Naive thymus-derived CD8-positive, alpha-beta T cell (primary cell): Measurements from ENCODE around the gene MFAP5. TPM values are rescaled to one million over a fixed set of nuclear protein-coding genes. Genes with fewer than 3 reads are reported as not detected.
A peak's percentile ranks its signal among the peaks of the same experiment; 100 is the strongest.

Experiments used
- ATAC-seq, 2 donors: fragments of 150-1000 bp; cut with Tn5 transposase in 1 of 2; sonication (Bioruptor Pico), chemical (Tn5 transposase) in 1 of 2; 1 replicate in 1 of 2; 2 replicates in 1 of 2; pipeline ENCODE4 v1.10.0; 2021; ENCODE audit warnings: mild to moderate bottlenecking in 2 of 2, moderate library complexity in 2 of 2
- POLR2A ChIA-PET: fragments of 350-600 bp; sonication (Branson Sonifier 250); formaldehyde crosslinking; loops from one replicate; lab custom pipeline; 2021; ENCODE audit warnings: antibody characterized with exemption; lab: Charles Lee
- DNase-seq, 10 donors: peaks; one replicate each; pipeline versions ENCODE4 v3.0.0 to v3.0.0-alpha.2; 2020 to 2022
- H3K27ac Mint-ChIP-seq, 10 donors: one replicate each; pipeline ENCODE4 v1.8.0; 2020 to 2022; ENCODE audit warnings: mild to moderate bottlenecking in 10 of 10, mixed read lengths in 10 of 10, moderate library complexity in 4 of 10, inconsistent platforms in 1 of 10
- H3K27me3 Mint-ChIP-seq, 5 donors: one replicate each; pipeline ENCODE4 v1.8.0; 2021 to 2022; ENCODE audit warnings: mixed read lengths in 5 of 5
- H3K36me3 Mint-ChIP-seq, 3 donors: one replicate each; pipeline ENCODE4 v1.8.0; 2020 to 2022; ENCODE audit warnings: mixed read lengths in 3 of 3, mild to moderate bottlenecking in 2 of 3, inconsistent platforms in 1 of 3
- H3K4me1 Mint-ChIP-seq, 4 donors: one replicate each; pipeline ENCODE4 v1.8.0; 2021 to 2022; ENCODE audit warnings: mixed read lengths in 4 of 4
- H3K4me3 Mint-ChIP-seq, 10 donors: one replicate each; pipeline ENCODE4 v1.8.0; 2020 to 2022; ENCODE audit warnings: mild to moderate bottlenecking in 10 of 10, mixed read lengths in 10 of 10, moderate library complexity in 6 of 10, inconsistent platforms in 1 of 10
- H3K9me3 Mint-ChIP-seq, 9 donors: one replicate each; pipeline ENCODE4 v1.8.0; 2020 to 2022; ENCODE audit warnings: mixed read lengths in 9 of 9, mild to moderate bottlenecking in 3 of 9, inconsistent platforms in 1 of 9, moderate library complexity in 1 of 9
- polyA plus RNA-seq, 3 donors: library from polyadenylated mRNA; unstranded; fragments of 300-500 nt; fragmentation: Illumina TruSeq; gene quantifications; one replicate each; pipeline ENCODE4 v1.2.3, GENCODE V29; 2021
- total RNA-seq, 8 experiments: library from RNA in 2 of 8; stranded (reverse) in 2 of 8; gene quantifications; one replicate each; pipeline ENCODE4 v1.2.3 and lab custom pipeline; 2021 to 2026

The MFAP5 gene
- total and polyA plus RNA-seq, 5 experiments from 2014 or later, result not detected

DNA sequence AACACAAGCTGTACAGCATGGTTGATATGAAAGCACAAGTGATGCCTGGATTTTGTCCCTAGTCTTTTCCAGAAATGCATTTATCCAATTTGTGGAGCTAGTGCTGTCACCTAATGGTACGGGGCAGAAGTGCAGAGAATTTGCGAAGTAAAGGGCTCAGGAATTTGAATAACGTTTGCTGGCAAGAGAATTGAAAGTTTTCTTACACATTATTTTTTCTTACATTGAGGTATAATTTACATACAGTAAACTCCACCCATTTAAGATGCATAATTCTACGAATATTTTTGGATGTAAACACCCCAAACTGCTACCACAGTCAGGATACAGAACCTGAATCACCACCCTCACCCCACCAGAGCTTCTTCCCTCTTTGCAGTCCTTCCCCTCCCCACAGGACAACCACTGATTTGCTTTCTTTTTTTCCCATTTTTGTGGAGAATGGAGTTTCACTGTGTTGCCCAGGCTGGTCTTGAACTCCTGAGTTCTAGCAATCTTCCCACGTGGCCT is 53.5 kb downstream of the MFAP5 start:
- Mint-ChIP-seq H3K9me3 (no peaks in the 10 kb centered on the region), H3K4me1 (peaks cover 8 to 12% (median 11%) of the 10 kb centered on the region in 4 donors), H3K27ac (peak overlapping the region in 2 of 10 donors; percentile 29 to 37), H3K27me3 (peaks cover 3 to 9% (median 5%) of the 10 kb centered on the region in 5 donors), H3K4me3 (peak overlapping the region; percentile 60 to 77 (median 69)), H3K36me3 (no peaks in the 10 kb centered on the region)
- ATAC-seq, result no peak
- POLR2A ChIA-PET, result interaction anchor here (0.6 kb wide), 1 partner anchor 15 kb away, joined by 4 read pairs; no protein-coding TSS in a partner anchor
- DNase-seq, result peak in 2 of 10 donors; percentile 5

DNA sequence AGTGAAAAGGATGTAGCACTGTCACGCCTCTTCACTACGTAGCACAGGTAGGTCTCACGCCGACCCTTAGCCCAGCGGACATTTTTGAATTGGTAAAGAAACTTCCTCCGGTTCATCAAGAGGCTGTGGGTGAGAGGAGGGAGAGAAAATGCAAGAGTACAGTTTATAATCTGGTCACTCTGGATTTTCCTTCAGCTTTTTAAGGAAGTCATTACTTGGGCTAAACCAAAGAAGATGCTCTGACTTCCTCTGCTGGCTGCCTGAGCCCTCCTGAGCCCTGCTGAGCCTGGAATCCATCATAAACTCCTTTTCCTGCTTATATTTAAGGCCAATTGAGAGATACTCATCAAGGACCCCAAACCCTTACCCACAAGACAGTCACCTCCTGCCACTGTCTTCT is 55.7 kb downstream of the MFAP5 start:
- H3K4me1 Mint-ChIP-seq, result peaks cover 8 to 12% (median 11%) of the 10 kb centered on the region in 4 donors
- POLR2A ChIA-PET, result no interaction called here
- DNase-seq (no peak), ATAC-seq (no peak)
- H3K4me3 Mint-ChIP-seq, result no peak overlapping the region
- peaks cover 3 to 18% (median 12%) of the 10 kb centered on the region in 5 donors for H3K27me3 Mint-ChIP-seq
- no peaks in the 10 kb centered on the region for H3K9me3 Mint-ChIP-seq
- H3K27ac Mint-ChIP-seq, result no peak overlapping the region
- no peaks in the 10 kb centered on the region for H3K36me3 Mint-ChIP-seq

DNA sequence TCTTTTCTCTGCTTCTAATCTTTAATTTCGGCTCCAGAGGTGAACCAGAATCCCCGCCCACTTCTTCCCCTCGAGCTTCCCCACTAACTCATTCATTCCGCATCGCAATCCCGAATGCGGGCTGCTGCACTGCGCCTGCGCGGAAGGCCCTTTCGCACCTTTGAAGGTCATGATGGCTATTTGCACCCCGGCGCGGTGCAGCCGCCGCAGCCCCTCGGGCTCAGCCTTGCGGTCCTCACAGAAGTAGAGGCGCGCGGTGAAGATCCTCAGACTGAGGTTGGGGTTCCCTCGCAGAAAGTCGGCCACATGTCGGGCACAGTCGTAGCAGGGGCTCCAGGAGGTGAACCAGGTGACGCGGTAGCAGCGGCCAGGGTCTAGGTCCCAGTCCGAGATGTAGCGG is 57.6 kb downstream of the MFAP5 start:
- no peak for ATAC-seq
- Mint-ChIP-seq H3K9me3 (no peaks in the 10 kb centered on the region), H3K4me3 (no peak overlapping the region), H3K27me3 (peaks cover 3 to 18% (median 12%) of the 10 kb centered on the region in 5 donors), H3K36me3 (no peaks in the 10 kb centered on the region), H3K27ac (no peak overlapping the region), H3K4me1 (peaks cover 8 to 12% (median 11%) of the 10 kb centered on the region in 4 donors)
- DNase-seq, result no peak
- POLR2A ChIA-PET, result no interaction called here

DNA sequence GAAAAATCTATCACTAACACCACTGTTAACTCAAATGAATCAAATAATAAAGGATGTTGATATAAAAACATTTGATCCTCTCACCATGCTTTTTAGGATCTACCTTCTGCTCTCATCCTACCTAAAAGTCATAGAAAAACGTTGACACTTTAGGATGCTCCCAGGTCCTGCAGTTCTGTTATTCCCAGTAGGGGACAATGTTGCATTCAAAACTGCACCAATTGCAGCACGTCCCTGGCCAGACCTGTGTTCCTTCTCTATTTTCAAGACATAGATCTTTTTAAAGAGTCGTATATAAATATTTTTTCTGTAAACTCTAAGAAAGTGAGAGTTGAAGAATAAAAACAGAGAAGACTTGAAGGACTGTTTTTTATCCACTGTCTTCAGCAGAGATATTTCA is 58.8 kb downstream of the MFAP5 start:
- Mint-ChIP-seq H3K4me3 (no peak overlapping the region), H3K4me1 (peaks cover 2 to 3% (median 2%) of the 10 kb centered on the region in 4 donors), H3K27me3 (peaks cover 3 to 18% (median 12%) of the 10 kb centered on the region in 5 donors), H3K9me3 (no peaks in the 10 kb centered on the region), H3K36me3 (no peaks in the 10 kb centered on the region), H3K27ac (no peak overlapping the region)
- POLR2A ChIA-PET, result no interaction called here
- no peak for DNase-seq
- no peak for ATAC-seq

DNA sequence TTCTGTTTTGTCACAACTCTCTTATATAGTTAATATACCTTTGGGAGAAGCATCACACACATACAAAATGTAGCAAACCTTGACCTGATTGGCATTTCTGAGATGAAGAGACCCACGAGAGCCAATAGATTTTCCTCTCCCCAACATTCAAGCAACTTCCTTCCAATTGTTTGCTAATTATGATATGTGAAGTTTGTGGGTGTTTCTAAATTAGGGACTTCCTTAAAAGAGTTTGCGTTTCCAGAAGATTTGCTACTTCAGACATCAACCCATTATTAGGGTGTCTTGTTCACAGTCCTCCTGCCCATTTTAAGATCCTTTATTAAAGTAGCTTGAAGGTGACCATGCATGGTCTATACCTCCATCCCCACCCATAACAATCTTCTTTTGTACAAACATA is 59.3 kb downstream of the MFAP5 start:
- DNase-seq (no peak), ATAC-seq (no peak)
- Mint-ChIP-seq H3K4me3 (no peak overlapping the region), H3K9me3 (no peaks in the 10 kb centered on the region), H3K36me3 (no peaks in the 10 kb centered on the region), H3K27me3 (peaks cover 3 to 18% (median 11%) of the 10 kb centered on the region in 5 donors), H3K27ac (no peak overlapping the region), H3K4me1 (no peaks in the 10 kb centered on the region)
- POLR2A ChIA-PET, result no interaction called here

DNA sequence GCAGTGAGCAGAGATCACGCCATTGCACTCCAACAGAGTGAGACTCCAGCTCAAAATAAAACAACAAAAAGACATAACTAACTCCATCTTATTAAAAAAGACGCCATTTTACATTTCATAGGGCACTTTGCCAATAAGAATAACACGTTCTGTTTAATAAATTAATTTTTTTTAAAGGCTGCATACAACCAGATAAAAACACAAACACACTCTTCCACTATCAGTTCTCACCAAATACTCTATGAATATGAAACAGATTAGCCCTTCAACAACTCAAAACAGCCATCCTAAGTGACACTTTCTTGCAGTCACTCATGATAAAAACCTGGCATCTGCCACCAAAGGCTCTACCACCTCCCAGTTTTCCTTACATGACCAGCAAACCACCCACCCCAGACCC is 66.1 kb downstream of the MFAP5 start:
- Mint-ChIP-seq H3K4me1 (no peaks in the 10 kb centered on the region), H3K27me3 (peaks cover 0 to 3% (median 1%) of the 10 kb centered on the region in 5 donors), H3K36me3 (no peaks in the 10 kb centered on the region), H3K27ac (no peak overlapping the region), H3K9me3 (no peaks in the 10 kb centered on the region), H3K4me3 (no peak overlapping the region)
- POLR2A ChIA-PET, result no interaction called here
- ATAC-seq (no peak), DNase-seq (no peak)

Other genes starting within 250 kb of the MFAP5 start
- not detected for gene CLEC6A, start 206.9 kb downstream of the MFAP5 start, total RNA-seq
- not detected for gene CLEC6A, start 206.9 kb downstream of the MFAP5 start, polyA plus RNA-seq
- gene CLEC4D, start 149.3 kb downstream of the MFAP5 start, total RNA-seq, result not detected
- gene CLEC4D, start 149.3 kb downstream of the MFAP5 start, polyA plus RNA-seq, result not detected
- gene CLEC4E, start 121.9 kb downstream of the MFAP5 start, total RNA-seq, result not detected
- under 1 TPM in 1 of 3 donors, not detected in 2; 0.30 TPM for gene CLEC4E, start 121.9 kb downstream of the MFAP5 start, polyA plus RNA-seq
- not detected for gene AICDA, start 50.0 kb downstream of the MFAP5 start, total RNA-seq
- not detected for gene AICDA, start 50.0 kb downstream of the MFAP5 start, polyA plus RNA-seq
- gene RIMKLB, start 35.2 kb upstream of the MFAP5 start, total RNA-seq, result 10 to 100 TPM; 29.8 to 33.1 TPM
- 1 to 10 TPM; 1.9 to 4.5 (median 4.0) TPM for gene RIMKLB, start 35.2 kb upstream of the MFAP5 start, polyA plus RNA-seq
- gene A2ML1, start 159.8 kb upstream of the MFAP5 start, total RNA-seq, result not detected
- gene A2ML1, start 159.8 kb upstream of the MFAP5 start, polyA plus RNA-seq, result not detected